HCT116 (cell line): ENCODE measurements around the gene CAST. TPM values are rescaled to one million over a fixed set of nuclear protein-coding genes. Genes with fewer than 3 reads are reported as not detected.

Experiments used
- ATAC-seq: fragments of 200-7000 bp; cut with Tn5 transposase; 2 replicates; pipeline ENCODE4 v1.9.1; 2020; ENCODE audit warnings: mild to moderate bottlenecking, moderate library complexity
- BruUV-seq: library from RNA; stranded (reverse); fragments of 400-500 nt; replicated peaks from 2 replicates; lab custom pipeline; 2021; lab: Mats Ljungman, UMichigan
- CTCF ChIA-PET: fragments of 300-600 bp; sonication (Branson Sonifier 250); formaldehyde crosslinking; loops from one replicate; lab custom pipeline; 2021; ENCODE audit warnings: antibody characterized with exemption; lab: Charles Lee
- POLR2A ChIA-PET: fragments of 300-600, 350-600 bp; sonication (Branson Sonifier 250); formaldehyde crosslinking; loops from one replicate; lab custom pipeline; 2021; ENCODE audit warnings: antibody characterized with exemption; lab: Charles Lee
- RAD21 ChIA-PET, 2 experiments: fragments of 300-600 bp; sonication (Branson Sonifier 250); formaldehyde crosslinking; loops; one replicate each; lab custom pipeline; 2023; ENCODE audit warnings: low total read pairs in 2 of 2; ENCODE audit not compliant: uncharacterized antibody in 2 of 2, unreplicated experiment in 2 of 2, low non-redundant PET in 1 of 2; lab: Charles Lee
- DNase-seq: peaks from one replicate; pipeline ENCODE4 v3.0.0-alpha.2; 2010; ENCODE audit warnings: low read depth, low spot score
- H2AFZ ChIP-seq: fragments of 200-600 bp; shearing (Covaris generic), sonication (generic); 2 replicates; pipeline ENCODE4 v1.6.1; 2017; ENCODE audit warnings: low read depth, mixed run types, mixed read lengths, antibody characterized with exemption, low read length; ENCODE audit not compliant: poor library complexity, severe bottlenecking
- H3K27ac ChIP-seq: 2 replicates; pipeline ENCODE4 v1.5.1; 2012; ENCODE audit warnings: low read depth, low read length
- H3K27me3 ChIP-seq: fragments of 200-600 bp; sonication (generic); 2 replicates; pipeline ENCODE4 v1.6.1; 2016; ENCODE audit warnings: mixed run types, low read length, mixed read lengths; ENCODE audit not compliant: insufficient read depth
- H3K36me3 ChIP-seq, 2 experiments: fragments of 200-500 bp in 1 of 2; fragments of 200-600 bp in 1 of 2; sonication (Bioruptor generic) in 1 of 2; sonication (generic) in 1 of 2; 2 replicates each; pipeline versions ENCODE4 v1.5.1 to v1.6.1; 2014 to 2016; ENCODE audit warnings: low read length in 2 of 2, inconsistent platforms in 1 of 2, mixed read lengths in 1 of 2, mixed run types in 1 of 2; ENCODE audit not compliant: insufficient read depth in 2 of 2, control insufficient read depth in 1 of 2
- H3K4me1 ChIP-seq, 2 experiments: fragments of 200-600 bp in 1 of 2; sonication (generic) in 1 of 2; 2 replicates each; pipeline versions ENCODE4 v1.5.1 to v1.6.1; 2012 to 2017; ENCODE audit warnings: low read length in 2 of 2, inconsistent platforms in 1 of 2, mild to moderate bottlenecking in 1 of 2, mixed read lengths in 1 of 2, mixed run types in 1 of 2, moderate library complexity in 1 of 2; ENCODE audit not compliant: insufficient read depth in 2 of 2, control insufficient read depth in 1 of 2
- H3K4me2 ChIP-seq: fragments of 200-600 bp; sonication (generic); 2 replicates; pipeline ENCODE4 v1.6.1; 2017; ENCODE audit warnings: mixed run types, low read length, mixed read lengths
- H3K4me3 ChIP-seq, 2 experiments: fragments of 200-600 bp in 1 of 2; sonication (generic) in 1 of 2; replicated peaks in 1 of 2; 2 replicates each; pipeline ENCODE4 v1.5.1; 2011 to 2016; ENCODE audit warnings: low read length in 2 of 2, control low read depth in 1 of 2, low read depth in 1 of 2, mild to moderate bottlenecking in 1 of 2, mixed read lengths in 1 of 2, mixed run types in 1 of 2
- H3K79me2 ChIP-seq: fragments of 200-600 bp; sonication (generic); 2 replicates; pipeline ENCODE4 v1.6.1; 2017; ENCODE audit warnings: mild to moderate bottlenecking, mixed run types, low read length, moderate library complexity, mixed read lengths; ENCODE audit not compliant: insufficient read depth
- H3K9ac ChIP-seq: fragments of 200-600 bp; sonication (generic); 2 replicates; pipeline ENCODE4 v1.6.1; 2016; ENCODE audit warnings: low read length, mixed read lengths
- H3K9me2 ChIP-seq: fragments of 200-600 bp; sonication (generic), shearing (Covaris generic); 2 replicates; pipeline ENCODE4 v1.6.1; 2017; ENCODE audit warnings: mixed run types, mild to moderate bottlenecking, moderate library complexity; ENCODE audit not compliant: insufficient read depth
- H3K9me3 ChIP-seq, 2 experiments: fragments of 200-500 bp in 1 of 2; fragments of 200-600 bp in 1 of 2; sonication (Bioruptor generic) in 1 of 2; sonication (generic) in 1 of 2; 2 replicates each; pipeline ENCODE4 v1.6.1; 2014 to 2017; ENCODE audit warnings: low read length in 2 of 2, mixed read lengths in 2 of 2, inconsistent platforms in 1 of 2, low read depth in 1 of 2, mild to moderate bottlenecking in 1 of 2, mixed run types in 1 of 2, moderate library complexity in 1 of 2; ENCODE audit not compliant: control insufficient read depth in 1 of 2, insufficient read depth in 1 of 2
- H4K20me1 ChIP-seq: fragments of 200-600 bp; sonication (generic), shearing (Covaris generic); 2 replicates; pipeline ENCODE4 v1.6.1; 2017; ENCODE audit warnings: mixed run types, mild to moderate bottlenecking, moderate library complexity; ENCODE audit not compliant: insufficient read depth
- CTCF ChIP-seq, 3 experiments: fragments of 200-600 bp in 1 of 3; sonication (generic) in 1 of 3; IDR thresholded peaks in 2 of 3; conservative IDR thresholded peaks in 1 of 3; 2 replicates each; pipeline ENCODE4 v1.5.1; 2012 to 2017; ENCODE audit warnings: low read depth in 2 of 3, low read length in 2 of 3, antibody characterized with exemption in 1 of 3, borderline replicate concordance in 1 of 3, control low read depth in 1 of 3, mild to moderate bottlenecking in 1 of 3, mixed read lengths in 1 of 3, mixed run types in 1 of 3, moderate library complexity in 1 of 3; ENCODE audit not compliant: insufficient read depth in 1 of 3
- ELF1 ChIP-seq: IDR thresholded peaks from 2 replicates; pipeline ENCODE4 v1.6.1; 2012; ENCODE audit warnings: low read depth, borderline replicate concordance
- EZH2 ChIP-seq: fragments of 200-600 bp; sonication (generic); IDR thresholded peaks from 2 replicates; pipeline ENCODE4 v1.6.1; 2017; ENCODE audit warnings: antibody characterized with exemption, mixed run types
- FOSL1 ChIP-seq: IDR thresholded peaks from 2 replicates; pipeline ENCODE4 v1.6.1; 2012; ENCODE audit warnings: low read depth
- JUND ChIP-seq: IDR thresholded peaks from 2 replicates; pipeline ENCODE4 v1.6.1; 2012
- MAX ChIP-seq: IDR thresholded peaks from 2 replicates; pipeline ENCODE4 v1.6.1; 2012
- POLR2A ChIP-seq: IDR thresholded peaks from 2 replicates; pipeline ENCODE4 v1.7.0; 2011; ENCODE audit warnings: borderline replicate concordance; ENCODE audit not compliant: insufficient read depth, insufficient read length; ENCODE audit errors: extremely low read depth
- POLR2AphosphoS5 ChIP-seq: IDR thresholded peaks from 2 replicates; pipeline ENCODE4 v1.6.1; 2011; ENCODE audit warnings: mild to moderate bottlenecking, low read depth, low read length, moderate library complexity
- SIN3A ChIP-seq: IDR thresholded peaks from 2 replicates; pipeline ENCODE4 v1.6.1; 2012; ENCODE audit warnings: low read depth
- SP1 ChIP-seq: IDR thresholded peaks from 2 replicates; pipeline ENCODE4 v1.6.1; 2012; ENCODE audit warnings: low read depth
- SRF ChIP-seq: IDR thresholded peaks from 2 replicates; pipeline ENCODE4 v1.6.1; 2012; ENCODE audit warnings: low read depth
- TCF7L2 ChIP-seq: IDR thresholded peaks from 2 replicates; pipeline ENCODE4 v1.7.0; 2011; ENCODE audit warnings: borderline replicate concordance, inconsistent platforms; ENCODE audit not compliant: insufficient read depth, insufficient read length; ENCODE audit errors: extremely low read depth
- YY1 ChIP-seq: IDR thresholded peaks from 2 replicates; pipeline ENCODE4 v1.6.1; 2011; ENCODE audit warnings: low read length, low read depth, moderate library complexity, mild to moderate bottlenecking; ENCODE audit not compliant: insufficient replicate concordance; ENCODE audit errors: extremely low read depth
- ZFX ChIP-seq: fragments of 450-650 bp; IDR thresholded peaks from 2 replicates; pipeline ENCODE4 v1.6.1; 2017
- ZNF274 ChIP-seq: fragments of 200-500 bp; sonication (Bioruptor generic); IDR thresholded peaks from 2 replicates; pipeline ENCODE4 v1.6.1; 2014; ENCODE audit warnings: mild to moderate bottlenecking, low read depth, low read length, inconsistent platforms
- intact Hi-C: fragments of 100-400 bp; cut with micrococcal nuclease; formaldehyde crosslinking; loops from 2 replicates; pipeline ENCODE4 v1.10.0; 2022
- total RNA-seq: library from RNA; stranded (reverse); gene quantifications from one replicate; pipeline ENCODE4 v1.2.1, GENCODE V29; 2021; ENCODE audit not compliant: unreplicated experiment
- TF ChIP-seq, protein P1 (sequence below): IDR thresholded peaks from 2 replicates; pipeline ENCODE4 v1.6.1; 2011; ENCODE audit warnings: mild to moderate bottlenecking, low read length, moderate library complexity; ENCODE audit not compliant: insufficient replicate concordance; ENCODE audit errors: extremely low read depth
- TF ChIP-seq, protein P2 (sequence below): IDR thresholded peaks from 2 replicates; pipeline ENCODE4 v1.6.1; 2012; ENCODE audit warnings: low read depth

The CAST gene
- total RNA-seq, 1 experiment from 2014 or later, result 142 TPM

- Histone ChIP-seq H3K79me2 (peaks cover 24% of the 10 kb centered on the region), H3K4me2 (peak overlapping the region; percentile 77), H3K4me3 (peak overlapping the region; percentile 82 to 87), H3K9me2 (no peaks in the 10 kb centered on the region)
- peak; percentile 84 for ATAC-seq
- intact Hi-C loops, result loop anchor here (5.0 kb wide), 1 partner anchor 39 kb away; no protein-coding TSS in a partner anchor
- TF ChIP-seq POLR2AphosphoS5 (peak; percentile 85), SRF (peak; percentile 80; the same call in 1 of the 2 replicates), SIN3A (peak; percentile 62; the same call in 1 of the 2 replicates), FOSL1 (no peak), YY1 (no peak), EZH2 (no peak), POLR2A (no peak), MAX (peak; percentile 67), ZNF274 (no peak), ELF1 (no peak), SP1 (peak; percentile 50; the same call in 1 of the 2 replicates), TCF7L2 (no peak), ZFX (peak; percentile 21), CTCF (IDR thresholded peaks at IDR 0.05 in 2 of 3, conservative IDR thresholded peaks at IDR 0.05 in 1 of 3; ENCODE audit: borderline replicate concordance in 1 of 3, insufficient read depth in 1 of 3, low read depth in 2 of 3, low read length in 2 of 3) (no peak), JUND (no peak)
- TF ChIP-seq, protein P1, sequence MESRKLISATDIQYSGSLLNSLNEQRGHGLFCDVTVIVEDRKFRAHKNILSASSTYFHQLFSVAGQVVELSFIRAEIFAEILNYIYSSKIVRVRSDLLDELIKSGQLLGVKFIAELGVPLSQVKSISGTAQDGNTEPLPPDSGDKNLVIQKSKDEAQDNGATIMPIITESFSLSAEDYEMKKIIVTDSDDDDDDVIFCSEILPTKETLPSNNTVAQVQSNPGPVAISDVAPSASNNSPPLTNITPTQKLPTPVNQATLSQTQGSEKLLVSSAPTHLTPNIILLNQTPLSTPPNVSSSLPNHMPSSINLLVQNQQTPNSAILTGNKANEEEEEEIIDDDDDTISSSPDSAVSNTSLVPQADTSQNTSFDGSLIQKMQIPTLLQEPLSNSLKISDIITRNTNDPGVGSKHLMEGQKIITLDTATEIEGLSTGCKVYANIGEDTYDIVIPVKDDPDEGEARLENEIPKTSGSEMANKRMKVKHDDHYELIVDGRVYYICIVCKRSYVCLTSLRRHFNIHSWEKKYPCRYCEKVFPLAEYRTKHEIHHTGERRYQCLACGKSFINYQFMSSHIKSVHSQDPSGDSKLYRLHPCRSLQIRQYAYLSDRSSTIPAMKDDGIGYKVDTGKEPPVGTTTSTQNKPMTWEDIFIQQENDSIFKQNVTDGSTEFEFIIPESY, result no peak
- TF ChIP-seq, protein P2, sequence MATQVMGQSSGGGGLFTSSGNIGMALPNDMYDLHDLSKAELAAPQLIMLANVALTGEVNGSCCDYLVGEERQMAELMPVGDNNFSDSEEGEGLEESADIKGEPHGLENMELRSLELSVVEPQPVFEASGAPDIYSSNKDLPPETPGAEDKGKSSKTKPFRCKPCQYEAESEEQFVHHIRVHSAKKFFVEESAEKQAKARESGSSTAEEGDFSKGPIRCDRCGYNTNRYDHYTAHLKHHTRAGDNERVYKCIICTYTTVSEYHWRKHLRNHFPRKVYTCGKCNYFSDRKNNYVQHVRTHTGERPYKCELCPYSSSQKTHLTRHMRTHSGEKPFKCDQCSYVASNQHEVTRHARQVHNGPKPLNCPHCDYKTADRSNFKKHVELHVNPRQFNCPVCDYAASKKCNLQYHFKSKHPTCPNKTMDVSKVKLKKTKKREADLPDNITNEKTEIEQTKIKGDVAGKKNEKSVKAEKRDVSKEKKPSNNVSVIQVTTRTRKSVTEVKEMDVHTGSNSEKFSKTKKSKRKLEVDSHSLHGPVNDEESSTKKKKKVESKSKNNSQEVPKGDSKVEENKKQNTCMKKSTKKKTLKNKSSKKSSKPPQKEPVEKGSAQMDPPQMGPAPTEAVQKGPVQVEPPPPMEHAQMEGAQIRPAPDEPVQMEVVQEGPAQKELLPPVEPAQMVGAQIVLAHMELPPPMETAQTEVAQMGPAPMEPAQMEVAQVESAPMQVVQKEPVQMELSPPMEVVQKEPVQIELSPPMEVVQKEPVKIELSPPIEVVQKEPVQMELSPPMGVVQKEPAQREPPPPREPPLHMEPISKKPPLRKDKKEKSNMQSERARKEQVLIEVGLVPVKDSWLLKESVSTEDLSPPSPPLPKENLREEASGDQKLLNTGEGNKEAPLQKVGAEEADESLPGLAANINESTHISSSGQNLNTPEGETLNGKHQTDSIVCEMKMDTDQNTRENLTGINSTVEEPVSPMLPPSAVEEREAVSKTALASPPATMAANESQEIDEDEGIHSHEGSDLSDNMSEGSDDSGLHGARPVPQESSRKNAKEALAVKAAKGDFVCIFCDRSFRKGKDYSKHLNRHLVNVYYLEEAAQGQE, result no peak
- TF ChIP-seq, all 23 proteins: peak for 6
- no peaks in the 10 kb centered on the region for H3K36me3 ChIP-seq
- no TSS peak for BruUV-seq
- H2AFZ ChIP-seq, result no peak overlapping the region
- ChIA-PET CTCF (interaction anchor here (0.7 to 1.2 kb wide), 3 partner anchors 21 to 67 kb away, joined by 3 read pairs; no protein-coding TSS in a partner anchor), POLR2A (interaction anchor here (0.9 to 2.0 kb wide), 6 partner anchors 9 to 80 kb away, joined by 3 to 8 read pairs (median 4); no protein-coding TSS in a partner anchor), RAD21 (interaction anchor here in 1 of 2 experiments (1.0 kb wide), 1 partner anchor 49 kb away, joined by 3 read pairs; no protein-coding TSS in a partner anchor)
- H3K27ac ChIP-seq, result peak overlapping the region; percentile 96
- H4K20me1 ChIP-seq, result no peaks in the 10 kb centered on the region
- H3K27me3 ChIP-seq, result no peaks in the 10 kb centered on the region
- no peaks in the 10 kb centered on the region for H3K9me3 ChIP-seq
- DNase-seq, result peak; percentile 81
- H3K4me1 ChIP-seq, result peaks cover 11 to 39% of the 10 kb centered on the region in 2 experiments; a peak in 3 of 4 replicates
- H3K9ac ChIP-seq, result peak overlapping the region; percentile 80
Observed at GRCh38 chr5:96662725-96663518, 746 bp downstream of the CAST start.
